Stimulated activated CD4-positive, alpha-beta T cell treated with anti-CD3 and anti-CD28 coated beads, TNF-alpha, amount 100 ng/mL, for 1 hour (primary cell): Measurements from ENCODE around the gene ZNF124.
A peak's percentile ranks its signal among the peaks of the same experiment; 100 is the strongest.
"Not testable (repeated sequence)": the region's sequence is repeated elsewhere in the genome, so short reads cannot be mapped to it uniquely, and the experiment has no call there.

Experiments used
- DNase-seq, 3 donors: peaks; one replicate each; pipeline ENCODE4 v3.0.0-alpha.2; 2020; ENCODE audit warnings: low read depth in 3 of 3, low spot score in 1 of 3

ZNF124 gene

GRCh38 chr1:247171875-247172563 lies at the start of gene ZNF124:
Gene ZNF124 (minus strand): TSS chr1:247172020. CDS start chr1:247171877, 143 bp downstream.
- not testable (repeated sequence) for DNase-seq

- DNase-seq, result not testable (repeated sequence)
These were observed 48.5 kb upstream of the ZNF124 start for GRCh38 chr1:247220280-247220679.

GRCh38 chr1:247218121-247218651 lies 46.4 kb upstream of the ZNF124 start:
- no peak for DNase-seq

GRCh38 chr1:247216261-247216660 lies 44.4 kb upstream of the ZNF124 start:
- DNase-seq, result no peak

GRCh38 chr1:247212627-247213617 lies 41.1 kb upstream of the ZNF124 start:
- no peak for DNase-seq

- DNase-seq, result no peak
These were observed 40.2 kb upstream of the ZNF124 start for GRCh38 chr1:247212012-247212411.

GRCh38 chr1:247211339-247211738 lies 39.5 kb upstream of the ZNF124 start:
- DNase-seq, result no peak

- DNase-seq, result peak; percentile 72 to 90 (median 78)
These were observed 38.7 kb upstream of the ZNF124 start for GRCh38 chr1:247210376-247211117.

- no peak for DNase-seq
These were observed 38.2 kb upstream of the ZNF124 start for GRCh38 chr1:247210062-247210375.

GRCh38 chr1:247209396-247209795 lies 37.6 kb upstream of the ZNF124 start:
- DNase-seq, result no peak

- DNase-seq, result no peak
These were observed 32.4 kb upstream of the ZNF124 start for GRCh38 chr1:247204177-247204647.

GRCh38 chr1:247198781-247199180 lies 27.0 kb upstream of the ZNF124 start:
- DNase-seq, result no peak

- DNase-seq, result no peak
These were observed 22.1 kb upstream of the ZNF124 start for GRCh38 chr1:247193958-247194357.

- no peak for DNase-seq
These were observed 18.4 kb upstream of the ZNF124 start for GRCh38 chr1:247189981-247190798.

GRCh38 chr1:247185667-247186066 lies 13.8 kb upstream of the ZNF124 start:
- DNase-seq, result no peak

GRCh38 chr1:247184254-247184653 lies 12.4 kb upstream of the ZNF124 start:
- no peak for DNase-seq

GRCh38 chr1:247182994-247183393 lies 11.2 kb upstream of the ZNF124 start:
- DNase-seq, result no peak

- no peak for DNase-seq
These were observed 8.8 kb upstream of the ZNF124 start for GRCh38 chr1:247180581-247180980.

GRCh38 chr1:247177755-247178154 lies 5.9 kb upstream of the ZNF124 start:
- DNase-seq, result no peak

GRCh38 chr1:247175458-247175857 lies 3.6 kb upstream of the ZNF124 start:
- no peak for DNase-seq
